Activated CD4-positive, alpha-beta T cell treated with anti-CD3 and anti-CD28 coated beads for 36 hours (primary cell): ENCODE data around the gene PNPLA6. TPM values are rescaled to one million over a fixed set of nuclear protein-coding genes. Genes with fewer than 3 reads are reported as not detected.
"Not testable (repeated sequence)": the region's sequence is repeated elsewhere in the genome, so short reads cannot be mapped to it uniquely, and the experiment has no call there.

Source experiments
- ATAC-seq: fragments of 200-7000 bp; cut with Tn5 transposase; one replicate; pipeline ENCODE4 v1.10.0; 2021; ENCODE audit warnings: mild to moderate bottlenecking, moderate library complexity
- CTCF ChIA-PET: fragments of 350-600 bp; sonication (Branson Sonifier 250); formaldehyde crosslinking; loops from one replicate; lab custom pipeline; 2021; ENCODE audit warnings: antibody characterized with exemption; lab: Charles Lee
- POLR2A ChIA-PET: fragments of 350-600 bp; sonication (Branson Sonifier 250); formaldehyde crosslinking; loops from one replicate; lab custom pipeline; 2021; ENCODE audit warnings: antibody characterized with exemption, inconsistent platforms; lab: Charles Lee
- DNase-seq: peaks from one replicate; pipeline ENCODE4 v3.0.0-alpha.2; 2020
- H3K27ac Mint-ChIP-seq: one replicate; pipeline ENCODE4 v1.8.0; 2021; ENCODE audit warnings: mixed read lengths
- H3K27me3 Mint-ChIP-seq: one replicate; pipeline ENCODE4 v1.8.0; 2021; ENCODE audit warnings: mixed read lengths
- H3K36me3 Mint-ChIP-seq: one replicate; pipeline ENCODE4 v1.8.0; 2021; ENCODE audit warnings: low read depth, mixed read lengths
- H3K4me1 Mint-ChIP-seq: one replicate; pipeline ENCODE4 v1.8.0; 2021; ENCODE audit warnings: mixed read lengths
- H3K4me3 Mint-ChIP-seq: one replicate; pipeline ENCODE4 v1.8.0; 2021; ENCODE audit warnings: mild to moderate bottlenecking, moderate library complexity, mixed read lengths
- H3K9me3 Mint-ChIP-seq: one replicate; pipeline ENCODE4 v1.8.0; 2021; ENCODE audit warnings: low read depth, mixed read lengths
- intact Hi-C, 2 experiments: fragments of 100-400 bp; cut with DNase I in 1 of 2; cut with micrococcal nuclease in 1 of 2; formaldehyde crosslinking; loops; one replicate each; pipeline versions ENCODE4 v1.14.2 to v1.15.1; 2022 to 2024; cut with DNase I, micrococcal nuclease
- total RNA-seq, 2 experiments: library from RNA; stranded (reverse); gene quantifications; one replicate each; pipeline ENCODE4 v1.2.3, GENCODE V29; 2021

PNPLA6 gene
- total RNA-seq, 2 experiments from 2014 or later = 82.2 to 108 TPM

DNA sequence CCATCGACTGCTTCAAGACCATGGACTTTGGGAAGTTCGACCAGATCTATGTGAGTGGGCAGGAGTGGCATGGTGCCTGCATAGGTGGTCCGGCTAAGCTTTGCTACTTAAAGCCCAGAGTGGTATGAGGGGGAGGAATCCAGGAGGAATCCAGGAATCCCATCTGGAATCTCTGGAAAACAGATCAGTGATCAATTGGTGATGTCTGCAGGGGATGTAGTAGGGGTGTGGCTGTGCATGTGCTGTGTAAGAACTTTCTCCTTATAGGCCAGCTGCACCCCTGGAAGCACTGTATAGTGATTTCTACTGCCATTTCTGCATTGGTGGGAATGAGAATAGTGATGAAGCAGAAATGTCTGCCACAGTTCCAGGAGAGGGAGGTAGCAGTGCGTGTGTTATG is 23.6 kb downstream of the PNPLA6 start:
- Mint-ChIP-seq H3K27ac (no peak overlapping the region), H3K4me3 (no peak overlapping the region), H3K27me3 (no peaks in the 10 kb centered on the region), H3K9me3 (no peaks in the 10 kb centered on the region), H3K4me1 (no peaks in the 10 kb centered on the region), H3K36me3 (peaks cover 31% of the 10 kb centered on the region)
- ChIA-PET CTCF (interaction anchor here (0.6 to 2.3 kb wide), 4 partner anchors 9 to 370 kb away, joined by 3 to 7 read pairs (median 3); no protein-coding TSS in a partner anchor), POLR2A (no interaction called here)
- ATAC-seq (no peak), DNase-seq (no peak)
- intact Hi-C loops = no loop called here

DNA sequence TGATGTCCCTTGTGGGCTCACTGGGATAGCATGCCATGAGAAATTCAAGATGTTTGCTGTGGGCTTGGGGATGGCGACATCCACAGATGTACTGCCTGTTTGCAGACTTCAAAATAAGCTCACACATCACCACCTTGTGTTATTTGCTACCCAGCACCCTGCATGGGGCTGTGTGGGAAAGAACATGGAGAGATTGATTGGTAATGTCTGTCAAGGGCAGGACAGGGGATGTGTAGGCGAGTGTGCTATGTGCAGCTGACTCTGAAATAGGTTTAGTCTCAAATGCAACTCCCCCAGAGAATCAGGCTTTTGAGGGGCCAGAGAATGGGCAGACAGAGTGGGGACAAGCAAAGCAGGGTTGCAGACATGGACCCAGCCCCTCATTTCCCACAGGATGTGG is 24.7 kb downstream of the PNPLA6 start:
- DNase-seq (no peak), ATAC-seq (no peak)
- POLR2A ChIA-PET = no interaction called here
- intact Hi-C loops = no loop called here
- Mint-ChIP-seq H3K4me3 (no peak overlapping the region), H3K4me1 (no peaks in the 10 kb centered on the region), H3K36me3 (peaks cover 31% of the 10 kb centered on the region), H3K27me3 (no peaks in the 10 kb centered on the region), H3K27ac (no peak overlapping the region), H3K9me3 (no peaks in the 10 kb centered on the region)
- CTCF ChIA-PET = interaction anchor here (0.6 kb wide), 1 partner anchor 7 kb away, joined by 3 read pairs; no protein-coding TSS in a partner anchor

DNA sequence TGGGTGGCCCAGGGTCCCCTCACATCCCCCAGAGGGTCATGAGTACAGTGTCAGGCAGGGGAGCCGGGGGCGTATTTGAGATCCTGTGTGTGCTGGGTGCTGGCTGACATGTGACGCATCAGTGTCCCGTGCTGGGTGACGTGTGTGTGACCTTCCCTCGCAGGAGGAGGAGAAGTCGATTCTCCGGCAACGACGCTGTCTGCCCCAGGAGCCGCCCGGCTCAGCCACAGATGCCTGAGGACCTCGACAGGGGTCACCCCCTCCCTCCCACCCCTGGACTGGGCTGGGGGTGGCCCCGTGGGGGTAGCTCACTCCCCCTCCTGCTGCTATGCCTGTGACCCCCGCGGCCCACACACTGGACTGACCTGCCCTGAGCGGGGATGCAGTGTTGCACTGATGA is 25.8 kb downstream of the PNPLA6 start:
- H3K4me1 Mint-ChIP-seq = no peaks in the 10 kb centered on the region
- intact Hi-C loops = no loop called here
- ChIA-PET CTCF (no interaction called here), POLR2A (no interaction called here)
- no peak overlapping the region for H3K4me3 Mint-ChIP-seq
- no peaks in the 10 kb centered on the region for H3K27me3 Mint-ChIP-seq
- peaks cover 26% of the 10 kb centered on the region for H3K36me3 Mint-ChIP-seq
- no peaks in the 10 kb centered on the region for H3K9me3 Mint-ChIP-seq
- no peak for DNase-seq
- no peak for ATAC-seq
- H3K27ac Mint-ChIP-seq = no peak overlapping the region

DNA sequence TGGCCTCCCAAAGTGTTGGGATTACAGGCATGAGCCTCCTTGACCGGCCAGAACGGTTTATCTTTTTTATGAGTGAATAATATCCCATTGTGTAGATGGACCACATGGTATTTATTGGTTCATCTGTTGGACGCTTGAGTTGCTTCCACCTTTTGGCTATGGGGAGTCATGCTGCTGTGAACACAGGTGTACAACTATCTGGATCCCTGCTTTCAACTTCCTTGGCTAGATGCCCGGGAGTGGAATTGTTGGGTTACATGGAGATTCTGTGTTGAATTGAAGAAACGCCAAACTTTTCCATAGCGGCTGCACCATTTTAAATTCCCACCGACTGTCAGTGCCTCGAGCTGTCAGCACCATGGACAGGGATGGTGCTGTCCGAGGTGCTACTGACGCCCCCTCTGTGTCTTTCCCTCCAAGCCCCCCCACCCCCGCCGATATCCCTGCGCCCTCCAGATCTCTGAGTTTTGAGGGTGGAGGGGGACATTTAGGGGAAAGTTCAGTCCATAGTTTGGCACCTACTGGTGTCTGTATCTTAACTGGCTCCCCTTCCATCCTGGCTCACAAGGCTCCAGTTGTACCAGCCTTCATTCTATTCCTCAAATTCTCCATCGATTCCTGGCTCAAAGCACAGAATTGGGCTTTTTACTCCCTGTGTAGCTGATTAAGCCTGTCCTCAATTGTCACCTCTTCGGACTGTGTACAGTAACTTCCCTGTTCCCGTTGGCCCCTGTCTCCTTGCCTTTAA is 27.3 kb downstream of the PNPLA6 start:
- no peaks in the 10 kb centered on the region for H3K4me1 Mint-ChIP-seq
- ChIA-PET CTCF (interaction anchor here (0.7 kb wide), 2 partner anchors 196 to 322 kb away, joined by 3 read pairs; no protein-coding TSS in a partner anchor), POLR2A (interaction anchor here (0.7 kb wide), 1 partner anchor 21 kb away, joined by 3 read pairs; no protein-coding TSS in a partner anchor)
- no peaks in the 10 kb centered on the region for H3K27me3 Mint-ChIP-seq
- intact Hi-C loops = no loop called here
- no peaks in the 10 kb centered on the region for H3K9me3 Mint-ChIP-seq
- H3K4me3 Mint-ChIP-seq = no peak overlapping the region
- H3K36me3 Mint-ChIP-seq = peaks cover 17% of the 10 kb centered on the region
- DNase-seq = peak; percentile 31
- no peak overlapping the region for H3K27ac Mint-ChIP-seq
- ATAC-seq = no peak

DNA sequence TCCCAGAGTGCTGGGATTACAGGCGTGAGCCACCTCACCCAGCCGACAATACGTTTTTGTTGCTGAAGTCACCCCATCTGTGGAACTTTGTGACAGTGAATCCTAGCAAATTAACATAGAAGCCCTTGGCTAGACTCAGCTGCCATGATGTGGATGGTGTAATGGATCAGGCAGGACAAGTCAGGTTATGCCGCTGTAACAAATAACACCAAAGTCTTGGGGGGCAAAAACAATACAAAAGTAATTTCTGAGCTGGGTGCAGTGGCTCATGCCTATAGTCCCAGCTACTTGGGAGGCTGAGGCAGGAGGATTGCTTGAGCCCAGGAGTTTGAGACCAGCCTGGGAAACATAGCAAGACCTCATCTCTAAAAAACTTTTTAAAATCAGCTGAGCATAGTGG is 29.3 kb downstream of the PNPLA6 start:
- POLR2A ChIA-PET = interaction anchor here (0.6 kb wide), 1 partner anchor 11 kb away, joined by 3 read pairs; no protein-coding TSS in a partner anchor
- no peak for ATAC-seq

DNA sequence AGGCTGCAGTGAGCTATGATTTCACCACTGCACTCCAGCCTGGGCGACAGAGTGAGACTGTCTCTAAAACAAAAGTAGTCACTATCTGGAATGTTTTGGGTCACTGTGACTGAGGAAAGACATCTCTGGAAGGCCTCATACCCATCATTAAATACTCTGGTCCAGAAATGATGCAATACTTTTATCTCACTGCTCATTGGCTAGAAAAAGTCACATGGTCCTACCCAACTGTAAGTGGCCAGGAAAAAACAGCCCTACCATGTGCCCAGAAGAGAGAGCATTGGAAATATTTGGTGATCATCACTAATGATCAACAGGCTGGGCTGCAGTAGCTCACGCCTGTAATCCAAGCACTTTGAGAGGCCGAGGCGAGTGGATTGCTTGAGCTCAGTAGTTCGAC is 29.8 kb downstream of the PNPLA6 start:
- Mint-ChIP-seq H3K4me1 (peaks cover 2% of the 10 kb centered on the region), H3K27me3 (no peaks in the 10 kb centered on the region), H3K27ac (no peak overlapping the region), H3K4me3 (no peak overlapping the region), H3K9me3 (no peaks in the 10 kb centered on the region), H3K36me3 (peaks cover 7% of the 10 kb centered on the region)
- POLR2A ChIA-PET = interaction anchor here (0.6 kb wide), 1 partner anchor 11 kb away, joined by 3 read pairs; no protein-coding TSS in a partner anchor
- no peak for ATAC-seq
- intact Hi-C loops = no loop called here
- CTCF ChIA-PET = interaction anchor here (0.6 to 1.7 kb wide), 6 partner anchors 20 to 447 kb away, joined by 3 to 7 read pairs (median 3); no protein-coding TSS in a partner anchor
- DNase-seq = no peak

More for the DNA sequence above, 29.3 kb downstream of the PNPLA6 start:
- H3K9me3 Mint-ChIP-seq = no peaks in the 10 kb centered on the region
- DNase-seq = no peak
- H3K4me3 Mint-ChIP-seq = no peak overlapping the region
- H3K36me3 Mint-ChIP-seq = peaks cover 10% of the 10 kb centered on the region
- peaks cover 2% of the 10 kb centered on the region for H3K4me1 Mint-ChIP-seq
- no peak overlapping the region for H3K27ac Mint-ChIP-seq
- no peaks in the 10 kb centered on the region for H3K27me3 Mint-ChIP-seq
- CTCF ChIA-PET = interaction anchor here (0.6 to 1.7 kb wide), 5 partner anchors 20 to 448 kb away, joined by 3 to 7 read pairs (median 3); no protein-coding TSS in a partner anchor
- intact Hi-C loops = no loop called here

DNA sequence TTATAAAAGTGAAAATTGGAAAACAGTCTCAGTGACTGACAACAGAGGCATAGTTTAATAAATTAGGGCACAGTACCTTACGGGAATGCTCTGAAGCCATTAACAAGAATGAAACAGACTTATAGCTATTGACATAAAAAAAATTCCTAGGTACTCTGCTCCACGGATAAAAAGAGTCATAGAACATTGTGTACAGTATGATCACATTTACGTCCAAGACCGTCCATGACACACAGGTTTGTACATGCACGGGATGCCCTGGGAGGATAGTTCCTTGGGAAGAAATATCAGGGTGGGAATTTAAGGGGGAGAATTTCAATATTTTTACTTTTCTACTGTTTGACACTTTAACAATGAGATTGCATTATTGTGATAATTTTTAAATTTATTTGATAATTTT is 35.2 kb downstream of the PNPLA6 start:
- POLR2A ChIA-PET = interaction anchor here (0.5 to 0.7 kb wide), 2 partner anchors 22 to 221 kb away, joined by 3 read pairs; no protein-coding TSS in a partner anchor
- no peak overlapping the region for H3K27ac Mint-ChIP-seq
- peaks cover 2% of the 10 kb centered on the region for H3K4me1 Mint-ChIP-seq
- ATAC-seq (no peak), DNase-seq (no peak)
- no peaks in the 10 kb centered on the region for H3K36me3 Mint-ChIP-seq
- intact Hi-C loops = no loop called here
- H3K9me3 Mint-ChIP-seq = no peaks in the 10 kb centered on the region
- CTCF ChIA-PET = no interaction called here
- no peak overlapping the region for H3K4me3 Mint-ChIP-seq
- H3K27me3 Mint-ChIP-seq = peaks cover 2% of the 10 kb centered on the region

DNA sequence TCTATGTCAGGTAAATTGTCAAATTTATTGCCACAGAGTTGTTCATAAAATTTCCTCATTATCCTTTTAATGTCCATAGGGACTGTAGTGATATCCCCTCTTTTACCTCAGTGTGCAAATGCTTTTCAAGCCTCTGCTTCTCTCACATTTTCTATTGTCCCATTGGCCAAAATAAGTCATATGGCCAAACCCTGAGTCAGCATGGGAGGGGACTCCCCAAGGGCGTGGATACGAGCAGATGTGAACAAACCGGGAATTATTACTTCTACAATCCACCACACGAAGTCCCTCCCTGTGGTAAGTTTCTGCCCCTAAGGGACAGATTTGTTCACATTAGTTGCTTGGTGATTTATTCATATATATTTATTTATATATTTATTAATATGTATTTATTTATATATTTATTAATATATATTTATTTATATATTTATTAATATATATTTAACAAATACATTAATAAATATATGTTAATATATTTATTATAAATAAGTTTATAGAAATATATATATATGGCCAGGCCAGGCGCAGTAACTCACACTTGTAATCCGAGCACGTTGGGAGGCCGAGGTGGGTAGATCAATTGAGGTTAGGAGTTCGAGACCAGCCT is 40.0 kb downstream of the PNPLA6 start:
- Mint-ChIP-seq H3K27me3 (peaks cover 2% of the 10 kb centered on the region), H3K9me3 (no peaks in the 10 kb centered on the region), H3K27ac (no peak overlapping the region), H3K4me1 (no peaks in the 10 kb centered on the region), H3K36me3 (no peaks in the 10 kb centered on the region), H3K4me3 (no peak overlapping the region)
- ChIA-PET CTCF (no interaction called here), POLR2A (no interaction called here)
- DNase-seq (peak; percentile 31), ATAC-seq (peak; percentile 51)
- intact Hi-C loops = no loop called here

DNA sequence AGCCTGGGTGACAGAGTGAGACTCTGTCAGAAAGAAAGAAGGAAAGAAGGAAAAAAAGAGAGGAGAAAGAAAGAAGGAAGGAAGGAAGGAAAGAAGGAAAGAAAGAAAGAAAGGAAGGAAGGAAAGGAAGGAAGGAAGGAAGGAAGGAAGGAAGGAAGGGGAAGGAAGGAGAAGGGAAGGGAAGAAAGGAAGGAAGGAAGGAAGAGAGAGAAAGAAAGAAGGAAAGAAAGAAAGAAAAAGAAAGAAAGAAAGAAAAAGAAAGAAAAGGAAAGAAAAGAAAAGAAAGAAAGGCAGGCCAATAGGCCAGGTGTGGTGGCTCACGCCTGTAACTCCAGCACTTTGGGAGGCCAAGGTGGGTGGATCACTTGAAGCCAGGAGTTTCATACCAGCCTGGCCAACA is 41.9 kb downstream of the PNPLA6 start:
- ATAC-seq, H3K36me3 Mint-ChIP-seq, intact Hi-C loops, H3K9me3 Mint-ChIP-seq, H3K27me3 Mint-ChIP-seq, DNase-seq, H3K27ac Mint-ChIP-seq, H3K4me3 Mint-ChIP-seq, POLR2A ChIA-PET, H3K4me1 Mint-ChIP-seq: not testable (repeated sequence)
- CTCF ChIA-PET = interaction anchor here (1.6 kb wide), 1 partner anchor 9 kb away, joined by 4 read pairs; no protein-coding TSS in a partner anchor

DNA sequence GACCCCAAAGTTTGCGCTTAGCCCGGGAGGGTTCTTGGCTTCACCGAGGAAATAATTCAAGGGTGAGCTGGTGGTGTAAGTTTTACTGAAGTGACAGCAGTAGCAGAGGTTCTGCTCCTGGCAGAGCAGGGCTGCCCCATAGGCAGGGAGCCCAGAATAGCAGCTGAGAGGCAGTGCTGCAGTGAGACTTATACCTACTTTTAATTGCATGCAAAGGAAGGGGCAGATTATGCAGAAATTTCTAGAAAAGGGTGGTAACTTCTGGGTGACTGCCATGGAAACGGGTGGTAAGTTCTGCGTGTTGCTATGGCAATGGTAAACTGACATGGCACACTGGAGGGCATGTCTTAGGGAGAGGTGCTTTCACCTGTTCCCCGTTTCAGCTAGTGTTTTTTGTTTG is 42.6 kb downstream of the PNPLA6 start:
- DNase-seq = no peak
- Mint-ChIP-seq H3K36me3 (no peaks in the 10 kb centered on the region), H3K9me3 (no peaks in the 10 kb centered on the region), H3K4me1 (no peaks in the 10 kb centered on the region), H3K4me3 (no peak overlapping the region), H3K27ac (no peak overlapping the region), H3K27me3 (peaks cover 2% of the 10 kb centered on the region)
- CTCF ChIA-PET = no interaction called here
- intact Hi-C loops = no loop called here
- POLR2A ChIA-PET = no interaction called here
- ATAC-seq = no peak

DNA sequence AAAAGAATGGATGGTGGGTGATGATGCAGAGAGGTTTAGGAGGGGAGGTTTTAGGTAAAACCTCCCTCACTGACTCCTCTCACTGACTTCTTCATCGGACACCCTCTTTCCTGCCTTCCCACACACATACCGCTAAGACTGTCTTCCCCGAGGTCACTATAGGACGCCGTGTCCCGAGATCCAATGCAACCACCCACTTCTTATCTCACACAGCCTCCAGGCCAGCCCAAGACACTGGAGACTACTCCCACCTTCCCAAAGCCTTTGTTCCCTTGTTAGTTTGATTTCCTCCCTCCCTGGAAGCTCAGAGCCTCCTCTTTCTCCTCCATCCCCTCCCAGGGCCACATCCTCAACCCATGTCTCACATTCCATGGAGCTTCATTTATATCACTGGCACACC is 43.7 kb downstream of the PNPLA6 start:
- POLR2A ChIA-PET = no interaction called here
- no peak overlapping the region for H3K27ac Mint-ChIP-seq
- no peaks in the 10 kb centered on the region for H3K36me3 Mint-ChIP-seq
- H3K4me1 Mint-ChIP-seq = no peaks in the 10 kb centered on the region
- CTCF ChIA-PET = interaction anchor here (1.5 kb wide), 1 partner anchor 11 kb away, joined by 6 read pairs; no protein-coding TSS in a partner anchor
- no peak for DNase-seq
- no peaks in the 10 kb centered on the region for H3K9me3 Mint-ChIP-seq
- ATAC-seq = no peak
- intact Hi-C loops = no loop called here
- peaks cover 2% of the 10 kb centered on the region for H3K27me3 Mint-ChIP-seq
- no peak overlapping the region for H3K4me3 Mint-ChIP-seq
